Astrocyte of the spinal cord (primary cell): ENCODE data around the gene FAM221B.

ENCODE experiments used
- DNase-seq: peaks from one replicate; pipeline ENCODE4 v3.0.0; 2011; ENCODE audit warnings: low read depth, low spot score
- H3K4me3 ChIP-seq: 2 replicates; pipeline ENCODE4 v1.5.1; 2011; ENCODE audit warnings: low read depth, mild to moderate bottlenecking, low read length, moderate library complexity
- CTCF ChIP-seq: IDR thresholded peaks from 2 replicates; pipeline ENCODE4 v1.5.1; 2012; ENCODE audit warnings: low read depth, mild to moderate bottlenecking, low read length, inconsistent platforms
- in situ Hi-C: cut with HindIII; loops from 2 replicates; pipeline ENCODE4 v1.10.0; 2017; ENCODE audit warnings: low sequenced_read_pairs

The FAM221B gene

DNA sequence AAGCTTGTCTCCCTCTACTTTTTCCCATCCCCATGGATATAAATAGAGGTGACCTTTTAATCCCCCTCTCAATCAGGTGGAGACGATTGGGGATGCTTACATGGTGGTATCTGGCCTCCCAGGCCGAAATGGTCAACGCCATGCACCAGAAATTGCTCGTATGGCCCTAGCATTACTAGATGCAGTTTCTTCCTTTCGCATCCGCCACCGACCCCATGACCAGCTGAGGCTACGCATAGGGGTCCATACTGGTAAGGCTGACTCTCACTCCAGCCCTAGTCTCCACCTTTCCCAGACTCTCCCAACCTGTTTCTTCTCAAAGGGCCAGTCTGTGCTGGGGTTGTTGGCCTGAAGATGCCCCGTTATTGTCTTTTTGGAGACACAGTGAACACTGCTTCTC lies 20.1 kb downstream of the FAM221B start:
- no peak for TF ChIP-seq CTCF
- in situ Hi-C loops: no loop called here
- H3K4me3 ChIP-seq: no peak overlapping the region
- DNase-seq: no peak

GRCh38 chr9:35806101-35806500 lies 22.4 kb downstream of the FAM221B start:
- no peak for DNase-seq
- in situ Hi-C loops: no loop called here
- no peak for TF ChIP-seq CTCF
- no peak overlapping the region for H3K4me3 ChIP-seq

DNA sequence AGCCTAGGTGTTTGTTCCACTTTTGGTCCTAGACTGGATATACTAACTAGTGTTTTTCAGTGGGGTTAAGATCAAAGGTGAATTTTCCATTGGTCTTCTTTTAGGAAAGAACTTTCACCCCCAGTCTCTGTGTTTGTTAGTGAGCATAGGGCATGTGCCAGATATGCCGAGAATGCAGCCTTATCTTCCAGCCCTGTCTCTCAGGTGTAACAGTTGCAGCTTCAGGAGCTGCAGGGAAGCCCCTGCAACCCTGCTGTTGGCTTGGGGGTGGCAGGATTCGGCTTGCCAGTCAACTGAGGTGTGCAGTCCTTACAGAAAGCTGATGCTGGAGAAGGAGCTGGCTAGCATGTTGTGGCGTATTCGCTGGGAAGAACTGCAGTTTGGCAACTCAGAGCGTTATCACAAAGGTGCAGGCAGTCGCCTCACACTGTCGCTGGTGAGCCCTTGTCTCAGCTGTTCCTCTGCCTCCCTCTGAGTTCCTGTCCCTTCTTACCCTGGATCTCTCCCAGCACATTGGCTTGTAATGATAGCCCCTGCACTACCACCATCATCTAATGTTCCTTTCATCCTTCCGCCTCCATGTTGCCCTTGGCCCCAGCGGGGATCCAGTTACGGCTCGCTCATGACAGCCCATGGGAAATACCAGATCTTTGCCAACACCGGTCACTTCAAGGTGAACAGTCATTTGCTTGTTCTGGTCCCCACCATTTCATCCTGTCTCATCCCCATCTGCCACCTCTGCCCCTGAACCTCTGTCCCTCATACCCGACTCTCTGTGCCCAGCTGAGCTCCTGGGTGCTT lies 27.0 kb downstream of the FAM221B start:
- TF ChIP-seq CTCF: no peak
- no peak for DNase-seq
- no peak overlapping the region for H3K4me3 ChIP-seq
- in situ Hi-C loops: no loop called here

DNA sequence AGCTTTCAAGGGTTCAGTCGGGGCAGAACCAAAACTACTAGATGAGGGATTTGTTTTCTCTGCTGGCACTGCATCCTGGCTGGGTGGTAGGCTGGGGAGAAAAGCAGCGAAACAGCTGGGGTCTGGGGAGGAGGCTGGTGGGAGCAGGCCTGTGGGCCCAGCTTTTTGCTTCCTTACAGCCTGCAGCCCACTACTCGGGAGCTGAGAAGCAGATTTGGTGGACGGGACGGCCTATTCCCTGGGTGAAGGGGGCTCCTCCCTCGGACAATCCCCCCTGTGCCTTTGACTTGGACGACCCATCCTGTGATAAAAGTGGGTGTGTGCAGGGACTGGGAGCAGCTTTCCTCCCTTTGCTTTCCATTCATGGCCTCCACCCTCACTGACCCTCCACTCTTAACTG lies 28.0 kb downstream of the FAM221B start:
- DNase-seq: no peak
- no peak overlapping the region for H3K4me3 ChIP-seq
- in situ Hi-C loops: no loop called here
- TF ChIP-seq CTCF: no peak

GRCh38 chr9:35798658-35799374 lies 29.7 kb downstream of the FAM221B start:
- DNase-seq: no peak
- in situ Hi-C loops: no loop called here
- TF ChIP-seq CTCF: no peak
- H3K4me3 ChIP-seq: no peak overlapping the region

GRCh38 chr9:35797311-35798109 lies 31.0 kb downstream of the FAM221B start:
- no peak for DNase-seq
- no peak overlapping the region for H3K4me3 ChIP-seq
- TF ChIP-seq CTCF: no peak
- in situ Hi-C loops: no loop called here
